Pancreas (tissue), 10 donors: Measurements from ENCODE around the gene TRIP10. TPM values are rescaled to one million over a fixed set of nuclear protein-coding genes. Genes with fewer than 3 reads are reported as not detected.

ENCODE experiments used
- ATAC-seq, 4 donors: fragments of 200-7000 bp; cut with Tn5 transposase; one replicate each; pipeline versions ENCODE4 v1.8.0 to v1.9.1; 2020; ENCODE audit warnings: mild to moderate bottlenecking in 4 of 4, moderate library complexity in 4 of 4
- DNase-seq, 6 donors: peaks; one replicate each; pipeline ENCODE4 v3.0.0-alpha.2; 2020
- FAIRE-seq: peaks from 2 replicates; lab custom pipeline; 2012; peaks lifted over from hg19 to GRCh38; lab: Jason Lieb, UNC
- H3K27ac ChIP-seq, 4 donors: fragments of 200-600 bp; sonication (generic); 1 replicate in 3 of 4; 2 replicates in 1 of 4; pipeline versions ENCODE4 v1.5.0 to v1.8.0; 2020
- H3K27me3 ChIP-seq, 4 donors: fragments of 200-600 bp; one replicate each; pipeline ENCODE4 v1.8.0; 2021
- H3K36me3 ChIP-seq, 3 donors: fragments of 200-600 bp; sonication (generic) in 1 of 3; one replicate each; pipeline versions ENCODE4 v1.5.0 to v1.8.0; 2020 to 2021
- H3K4me1 ChIP-seq, 3 donors: fragments of 200-600 bp; one replicate each; pipeline ENCODE4 v1.8.0; 2021
- H3K4me3 ChIP-seq, 4 donors: fragments of 200-600 bp; sonication (generic) in 2 of 4; one replicate each; pipeline versions ENCODE4 v1.5.0 to v1.8.0; 2020 to 2021
- H3K9me3 ChIP-seq, 4 donors: fragments of 200-600 bp; one replicate each; pipeline ENCODE4 v1.8.0; 2021
- WGBS, 2 donors: extraction: QIAGEN DNeasy Blood & Tissue Kit; methylation state at CpG; one replicate each; pipeline ENCODE4 v1.1.7; 2013; 5-methylcytosine and 5-hydroxymethylcytosine counted together
- intact Hi-C, 3 donors: fragments of 100-400 bp; cut with DNase I; formaldehyde crosslinking; loops; one replicate each; pipeline versions ENCODE4 v1.11.1 to v1.14.2; 2022
- polyA plus RNA-seq, 2 donors: library from polyadenylated mRNA; stranded (reverse); fragments of 200-250 nt; gene quantifications; one replicate each; pipeline ENCODE4 v1.2.3, GENCODE V29; 2013
- total RNA-seq, 6 donors: library from RNA; stranded (reverse); fragmentation: NEBNext Ultra II Directional in 4 of 6; extraction: Animal tissue kit (Norgen Biotek cat#: 25700) in 4 of 6; gene quantifications; one replicate each; pipeline versions ENCODE4 v1.2.1 to v1.2.4, GENCODE V29; 2021 to 2023
- TF ChIP-seq, protein P1 (sequence below), 4 donors: fragments of 200-600 bp; sonication (generic) in 3 of 4; IDR thresholded peaks; one replicate each; pipeline versions ENCODE4 v1.5.0 to v1.8.0; 2021; ENCODE audit warnings: antibody characterized with exemption in 4 of 4
- donor health status: healthy with polysubstance abuse.
- donor health status: DM: no; HTN: no; CAD: no; lungs with moderate emphysema.
- donor health status: DM: no; HTN: no; CAD: no.
- donor health status: control.
- donor health status: control.
- donor health status: Bipolar disorder and iron deficiency.
- donor health status: DM: yes; HTN: yes; CAD: no.
- donor health status: DM: no; HTN: no; CAD: no.
- donor health status: DM: no; HTN: no; CAD: no.
- donor health status: DM: yes; HTN: yes; CAD: no.

Gene TRIP10
- total and polyA plus RNA-seq, 8 donors: 16.4 to 102 (median 24.8) TPM

DNA sequence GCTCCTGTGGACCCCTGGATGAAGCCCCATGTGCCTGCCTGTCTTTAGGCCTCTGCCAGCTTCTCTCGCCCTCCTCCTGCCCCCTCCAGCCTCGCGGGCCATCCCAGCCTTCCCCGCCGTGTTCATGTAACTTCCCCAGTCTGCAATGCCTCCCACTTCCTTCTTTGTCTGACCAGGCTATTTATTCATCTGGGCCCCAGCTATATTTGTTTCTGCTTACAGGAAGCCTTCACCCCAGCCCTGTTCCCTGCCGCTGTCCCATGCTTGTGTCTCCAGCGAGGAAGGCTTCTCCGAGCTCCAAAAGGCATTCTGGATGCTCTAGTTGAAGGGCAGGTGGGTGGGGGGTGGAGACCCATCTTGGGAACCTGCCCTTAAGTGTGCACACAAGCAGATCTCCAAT, 11.1 kb upstream of the TRIP10 start:
- intact Hi-C loops: no loop called here
- Histone ChIP-seq H3K9me3 (no peaks in the 10 kb centered on the region), H3K27me3 (no peaks in the 10 kb centered on the region), H3K4me1 (peaks cover 0 to 38% (median 26%) of the 10 kb centered on the region in 3 donors), H3K4me3 (no peak overlapping the region), H3K27ac (peak overlapping the region in 2 of 4 donors; percentile 23 to 89), H3K36me3 (peaks cover 0 to 17% (median 0%) of the 10 kb centered on the region in 3 donors)
- peak in 1 of 6 donors; percentile 36 for DNase-seq
- TF ChIP-seq, protein P1, sequence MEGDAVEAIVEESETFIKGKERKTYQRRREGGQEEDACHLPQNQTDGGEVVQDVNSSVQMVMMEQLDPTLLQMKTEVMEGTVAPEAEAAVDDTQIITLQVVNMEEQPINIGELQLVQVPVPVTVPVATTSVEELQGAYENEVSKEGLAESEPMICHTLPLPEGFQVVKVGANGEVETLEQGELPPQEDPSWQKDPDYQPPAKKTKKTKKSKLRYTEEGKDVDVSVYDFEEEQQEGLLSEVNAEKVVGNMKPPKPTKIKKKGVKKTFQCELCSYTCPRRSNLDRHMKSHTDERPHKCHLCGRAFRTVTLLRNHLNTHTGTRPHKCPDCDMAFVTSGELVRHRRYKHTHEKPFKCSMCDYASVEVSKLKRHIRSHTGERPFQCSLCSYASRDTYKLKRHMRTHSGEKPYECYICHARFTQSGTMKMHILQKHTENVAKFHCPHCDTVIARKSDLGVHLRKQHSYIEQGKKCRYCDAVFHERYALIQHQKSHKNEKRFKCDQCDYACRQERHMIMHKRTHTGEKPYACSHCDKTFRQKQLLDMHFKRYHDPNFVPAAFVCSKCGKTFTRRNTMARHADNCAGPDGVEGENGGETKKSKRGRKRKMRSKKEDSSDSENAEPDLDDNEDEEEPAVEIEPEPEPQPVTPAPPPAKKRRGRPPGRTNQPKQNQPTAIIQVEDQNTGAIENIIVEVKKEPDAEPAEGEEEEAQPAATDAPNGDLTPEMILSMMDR (IDR thresholded peaks at IDR 0.05): no peak
- FAIRE-seq: no peak
- peak in 2 of 4 donors; percentile 3 to 4 for ATAC-seq
- 52% methylated on average over 8 of the region's 8 CpGs for WGBS, 2 donors

DNA sequence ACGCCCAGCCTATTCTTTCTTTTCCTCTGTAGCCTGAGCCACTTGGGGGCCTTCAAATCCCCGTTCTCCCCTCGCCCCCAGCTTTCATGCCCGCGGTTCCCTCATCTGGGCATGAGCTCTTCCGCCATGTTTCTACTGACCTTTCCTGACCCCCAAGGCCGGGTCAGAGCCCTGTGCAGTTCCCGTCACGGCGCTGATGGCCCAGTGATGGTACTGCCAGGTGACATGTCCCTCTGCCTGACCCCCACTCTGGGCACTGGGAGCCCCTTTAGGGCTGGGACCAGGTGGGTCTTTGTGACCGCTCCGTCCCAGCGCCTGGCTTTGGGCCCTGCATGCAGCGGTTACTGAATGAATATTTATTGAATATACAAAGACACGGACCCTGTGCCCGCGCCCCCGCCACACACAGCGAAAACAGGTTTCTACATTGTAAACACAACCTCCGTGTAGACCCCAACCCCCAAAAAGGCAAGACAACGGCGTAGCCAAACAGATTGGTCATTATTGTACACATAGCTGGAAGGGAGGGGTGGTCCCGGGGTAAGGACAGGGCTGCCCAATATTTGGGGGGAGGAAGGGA, 9.8 kb upstream of the TRIP10 start:
- Histone ChIP-seq H3K4me3 (peak overlapping the region in 1 of 4 donors; percentile 26), H3K36me3 (peaks cover 0 to 19% (median 0%) of the 10 kb centered on the region in 3 donors), H3K4me1 (peaks cover 0 to 25% (median 16%) of the 10 kb centered on the region in 3 donors), H3K27me3 (no peaks in the 10 kb centered on the region), H3K9me3 (no peaks in the 10 kb centered on the region), H3K27ac (peak overlapping the region in 3 of 4 donors; percentile 22 to 89 (median 75))
- peak in 1 of 6 donors; percentile 69 for DNase-seq
- 85 to 88% methylated on average over 23 of the region's 23 CpGs for WGBS, 2 donors
- ATAC-seq: no peak
- TF ChIP-seq, protein P1 (IDR thresholded peaks at IDR 0.05): no peak
- intact Hi-C loops: no loop called here
- no peak for FAIRE-seq

- H3K4me3 ChIP-seq: peak overlapping the region in 1 of 4 donors; percentile 26
- TF ChIP-seq, protein P1 (IDR thresholded peaks at IDR 0.05): no peak
- intact Hi-C loops: no loop called here
- WGBS, 2 donors: 67 to 69% methylated on average over 17 to 27 of the region's 27 CpGs
- ATAC-seq: peak; percentile 55 to 83 (median 80)
- H3K4me1 ChIP-seq: peaks cover 0 to 19% (median 9%) of the 10 kb centered on the region in 3 donors
- peak overlapping the region in 3 of 4 donors; percentile 22 to 89 (median 75) for H3K27ac ChIP-seq
- DNase-seq: peak; percentile 67 to 93 (median 84)
- H3K27me3 ChIP-seq: no peaks in the 10 kb centered on the region
- H3K36me3 ChIP-seq: peaks cover 0 to 19% (median 0%) of the 10 kb centered on the region in 3 donors
- no peak for FAIRE-seq
- no peaks in the 10 kb centered on the region for H3K9me3 ChIP-seq
These were observed 9.2 kb upstream of the TRIP10 start for GRCh38 chr19:6730153-6730804.

- DNase-seq: peak in 2 of 6 donors; percentile 49 to 79
- H3K4me3 ChIP-seq: no peak overlapping the region
- no peaks in the 10 kb centered on the region for H3K27me3 ChIP-seq
- ATAC-seq: peak in 2 of 4 donors; percentile 2 to 5
- intact Hi-C loops: no loop called here
- TF ChIP-seq, protein P1 (IDR thresholded peaks at IDR 0.05): no peak
- no peak for FAIRE-seq
- no peak overlapping the region for H3K27ac ChIP-seq
- peaks cover 0 to 15% (median 1%) of the 10 kb centered on the region in 3 donors for H3K4me1 ChIP-seq
- H3K9me3 ChIP-seq: no peaks in the 10 kb centered on the region
- WGBS, 2 donors: 89 to 92% methylated on average over 27 to 30 of the region's 30 CpGs
- peaks cover 0 to 19% (median 0%) of the 10 kb centered on the region in 3 donors for H3K36me3 ChIP-seq
These were observed 8.4 kb upstream of the TRIP10 start for GRCh38 chr19:6730941-6731670.
